ENCODE data around the gene PDK2. TPM values are rescaled to one million over a fixed set of nuclear protein-coding genes. Genes with fewer than 3 reads are reported as not detected.

Gene PDK2
- total and polyA plus RNA-seq, 10 of the 15 experiments (the other 5 are each of a cell fraction or from before 2014, with no cell fraction given), result 0.98 to 22.6 (median 12.3) TPM

GRCh38 chr17:50064253-50065001, 30.7 kb upstream of the PDK2 start:
- H3K79me2 ChIP-seq (ENCODE audit: control insufficient read depth, insufficient read depth, low read length), result no peaks in the 10 kb centered on the region
- RAD21 ChIA-PET (ENCODE audit: unreplicated experiment), result no interaction called here

More at GRCh38 chr17:50064253-50065001, 30.7 kb upstream of the PDK2 start:
- Histone ChIP-seq H3K9ac (ENCODE audit: control insufficient read depth, insufficient read depth, low read length) (no peak overlapping the region), H4K20me1 (ENCODE audit: control insufficient read depth, insufficient read depth) (no peaks in the 10 kb centered on the region; the same call in 1 of the 2 replicates), H3K27me3 (replicated peaks in 1 of 2; ENCODE audit: control insufficient read depth in 2 of 2, insufficient read depth in 2 of 2, low read length in 1 of 2) (no peaks in the 10 kb centered on the region), H3K4me2 (ENCODE audit: control insufficient read depth, insufficient read depth) (no peak overlapping the region), H3K36me3 (ENCODE audit: control insufficient read depth in 2 of 2, insufficient read depth in 2 of 2, low read length in 1 of 2) (no peaks in the 10 kb centered on the region; a peak in 1 of 4 replicates), H2AFZ (ENCODE audit: control insufficient read depth, low read depth, low read length) (no peak overlapping the region), H3K9me3 (replicated peaks; ENCODE audit: control insufficient read depth, insufficient read depth, low read length) (no peaks in the 10 kb centered on the region), H3K27ac (ENCODE audit: control insufficient read depth, insufficient read depth) (no peak overlapping the region), H3K4me1 (ENCODE audit: control insufficient read depth, insufficient read depth, low read length) (peaks cover 5% of the 10 kb centered on the region; the same call in 1 of the 2 replicates), H3K4me3 (no peak overlapping the region)
- no TSS peak for BruUV-seq (replicated peaks)
- WGBS (ENCODE audit: insufficient coverage, insufficient replicate concordance, low lambda C conversion rate, missing lambda C conversion rate), result 71% methylated on average over 20 of the region's 20 CpGs
- ATAC-seq (no peak), DNase-seq (ENCODE audit: low read depth, low spot score) (no peak), FAIRE-seq (no peak)
- in situ Hi-C loops (cut with MboI), result no loop called here
- no peak for TF ChIP-seq ETV6 (conservative IDR thresholded peaks at IDR 0.05 in 1 of 2, IDR thresholded peaks at IDR 0.05 in 1 of 2; ENCODE audit: borderline replicate concordance in 1 of 2, low read depth in 1 of 2)
- TF ChIP-seq, protein P1, sequence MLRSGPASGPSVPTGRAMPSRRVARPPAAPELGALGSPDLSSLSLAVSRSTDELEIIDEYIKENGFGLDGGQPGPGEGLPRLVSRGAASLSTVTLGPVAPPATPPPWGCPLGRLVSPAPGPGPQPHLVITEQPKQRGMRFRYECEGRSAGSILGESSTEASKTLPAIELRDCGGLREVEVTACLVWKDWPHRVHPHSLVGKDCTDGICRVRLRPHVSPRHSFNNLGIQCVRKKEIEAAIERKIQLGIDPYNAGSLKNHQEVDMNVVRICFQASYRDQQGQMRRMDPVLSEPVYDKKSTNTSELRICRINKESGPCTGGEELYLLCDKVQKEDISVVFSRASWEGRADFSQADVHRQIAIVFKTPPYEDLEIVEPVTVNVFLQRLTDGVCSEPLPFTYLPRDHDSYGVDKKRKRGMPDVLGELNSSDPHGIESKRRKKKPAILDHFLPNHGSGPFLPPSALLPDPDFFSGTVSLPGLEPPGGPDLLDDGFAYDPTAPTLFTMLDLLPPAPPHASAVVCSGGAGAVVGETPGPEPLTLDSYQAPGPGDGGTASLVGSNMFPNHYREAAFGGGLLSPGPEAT (IDR thresholded peaks at IDR 0.05; ENCODE audit: low read depth), result no peak
- TF ChIP-seq RAD21 (IDR thresholded peaks at IDR 0.05; ENCODE audit: insufficient read depth, low read depth, low read length), result no peak
- no peak for TF ChIP-seq MYC (IDR thresholded peaks at IDR 0.05; ENCODE audit: insufficient read depth, insufficient read length, insufficient replicate concordance, low read length, severe bottlenecking)
- no peak for TF ChIP-seq ZZZ3 (IDR thresholded peaks at IDR 0.05; ENCODE audit: control insufficient read depth, insufficient read length, low read depth)
- no peak for TF ChIP-seq IKZF2 (IDR thresholded peaks at IDR 0.05)
- no peak for TF ChIP-seq MXI1 (IDR thresholded peaks at IDR 0.05; ENCODE audit: low read depth, low read length)
- TF ChIP-seq NR2C2 (IDR thresholded peaks at IDR 0.05; ENCODE audit: borderline replicate concordance, control insufficient read depth, insufficient read length, low read depth), result no peak
- TF ChIP-seq WRNIP1 (IDR thresholded peaks at IDR 0.05; ENCODE audit: borderline replicate concordance, low read depth, low read length), result no peak
- no peak for TF ChIP-seq KAT2A (conservative IDR thresholded peaks at IDR 0.05; ENCODE audit: control insufficient read depth, low read depth, low read length)
- ChIA-PET POLR2A (no interaction called here), SMC1A (ENCODE audit: uncharacterized antibody, unreplicated experiment) (no interaction called here), CTCF (interaction anchor here (0.6 to 1.1 kb wide), 3 partner anchors 14 to 30 kb away, joined by 3 to 4 read pairs (median 3); no protein-coding TSS in a partner anchor)
- intact Hi-C loops (cut with micrococcal nuclease; ENCODE audit: unreplicated experiment), result no loop called here
